GM15510 (cell line): ENCODE measurements around the gene HEATR5A.

Experiments used
- POLR2A ChIP-seq: IDR thresholded peaks from 3 replicates; pipeline ENCODE4 v1.6.1; 2011; ENCODE audit warnings: borderline replicate concordance; ENCODE audit not compliant: insufficient read length; ENCODE audit errors: extremely low read depth

Gene HEATR5A

GRCh38 chr14:31435276-31435675 lies 14.9 kb upstream of the HEATR5A start:
- no peak for TF ChIP-seq POLR2A

GRCh38 chr14:31430634-31431264 lies 10.4 kb upstream of the HEATR5A start:
- TF ChIP-seq POLR2A = no peak

GRCh38 chr14:31429791-31430190 lies 9.4 kb upstream of the HEATR5A start:
- no peak for TF ChIP-seq POLR2A

- no peak for TF ChIP-seq POLR2A
Measured at GRCh38 chr14:31428011-31428410, 7.7 kb upstream of the HEATR5A start.

GRCh38 chr14:31426663-31427062 lies 6.3 kb upstream of the HEATR5A start:
- no peak for TF ChIP-seq POLR2A

- TF ChIP-seq POLR2A = no peak
Measured at GRCh38 chr14:31425905-31426304, 5.6 kb upstream of the HEATR5A start.

GRCh38 chr14:31421200-31421599 lies 850 bp upstream of the HEATR5A start:
- no peak for TF ChIP-seq POLR2A

GRCh38 chr14:31419967-31420318 lies 407 bp downstream of the HEATR5A start:
- TF ChIP-seq POLR2A = no peak

GRCh38 chr14:31419179-31419966 lies 977 bp downstream of the HEATR5A start:
- TF ChIP-seq POLR2A = no peak

GRCh38 chr14:31418440-31418839 lies 1.9 kb downstream of the HEATR5A start:
- no peak for TF ChIP-seq POLR2A

GRCh38 chr14:31414190-31414833 lies 6.0 kb downstream of the HEATR5A start:
- no peak for TF ChIP-seq POLR2A

GRCh38 chr14:31411218-31411727 lies 9.1 kb downstream of the HEATR5A start:
- no peak for TF ChIP-seq POLR2A

GRCh38 chr14:31410048-31410650 lies 10.2 kb downstream of the HEATR5A start:
- no peak for TF ChIP-seq POLR2A

GRCh38 chr14:31408421-31408820 lies 11.9 kb downstream of the HEATR5A start:
- no peak for TF ChIP-seq POLR2A

- no peak for TF ChIP-seq POLR2A
Measured at GRCh38 chr14:31405599-31406232, 14.6 kb downstream of the HEATR5A start.
